A549 (cell line): ENCODE results near the gene SLC6A2. TPM values are rescaled to one million over a fixed set of nuclear protein-coding genes. Genes with fewer than 3 reads are reported as not detected.

Experiments used
- ATAC-seq, 2 experiments: fragments of 200-7000 bp in 1 of 2; fragments of >200 bp in 1 of 2; cut with Nextera tagmentation in 1 of 2; cut with Tn5 transposase in 1 of 2; 3 replicates each; pipeline versions ENCODE4 v1.8.0 to v1.9.1; 2018 to 2020; ENCODE audit warnings: mild to moderate bottlenecking in 1 of 2, moderate library complexity in 1 of 2
- CTCF ChIA-PET: fragments of 300-600 bp; sonication (Branson Sonifier 250); formaldehyde crosslinking; extraction: SDS; loops from one replicate; lab custom pipeline; 2021; ENCODE audit warnings: antibody characterized with exemption, inconsistent platforms; lab: Yijun Ruan, JAX
- POLR2A ChIA-PET: fragments of 350-600 bp; formaldehyde crosslinking; extraction: SDS; loops from one replicate; lab custom pipeline; 2021; ENCODE audit warnings: antibody characterized with exemption, inconsistent platforms; lab: Yijun Ruan, JAX
- DNase-seq, 2 experiments: peaks; one replicate each; pipeline versions ENCODE4 v3.0.0 to v3.0.0-alpha.2; 2011 to 2016; ENCODE audit warnings: low read depth in 1 of 2, low spot score in 1 of 2
- FAIRE-seq: peaks from 2 replicates; lab custom pipeline; 2011; peaks lifted over from hg19 to GRCh38; lab: Jason Lieb, UNC
- H3K27ac ChIP-seq, 2 experiments: fragments of >200 bp; sonication (Bioruptor Twin); formaldehyde crosslinking; 3 replicates each; pipeline ENCODE4 v1.5.1; 2016 to 2017
- H3K4me1 ChIP-seq: fragments of >200 bp; sonication (Bioruptor Twin); formaldehyde crosslinking; 3 replicates; pipeline ENCODE4 v1.6.1; 2016
- H3K4me2 ChIP-seq: fragments of >200 bp; sonication (Bioruptor Twin); formaldehyde crosslinking; 3 replicates; pipeline ENCODE4 v1.6.1; 2016
- H3K4me3 ChIP-seq: fragments of >200 bp; sonication (Bioruptor Twin); formaldehyde crosslinking; 3 replicates; pipeline ENCODE4 v1.5.1; 2016
- H3K9me3 ChIP-seq: fragments of >200 bp; sonication (Bioruptor Twin); formaldehyde crosslinking; 3 replicates; pipeline ENCODE4 v1.6.1; 2016
- ATOH8 ChIP-seq: fragments of 250-450 bp; sonication (Bioruptor Pico); IDR thresholded peaks from 2 replicates; pipeline ENCODE4 v1.5.0; 2020; ENCODE audit warnings: low read depth, mild to moderate bottlenecking, moderate library complexity
- CBX8 ChIP-seq: fragments of 200-600 bp; sonication (generic); IDR thresholded peaks from 2 replicates; pipeline ENCODE4 v1.6.1; 2016
- CEBPB ChIP-seq, 2 experiments: fragments of >200 bp in 1 of 2; sonication (Bioruptor Twin) in 1 of 2; formaldehyde crosslinking in 1 of 2; IDR thresholded peaks; 2 replicates each; pipeline ENCODE4 v1.6.1; 2012 to 2016
- CHD2 ChIP-seq: fragments of 150-350 bp; IDR thresholded peaks from 2 replicates; pipeline ENCODE4 v1.6.1; 2014; ENCODE audit warnings: low read length; ENCODE audit not compliant: partially characterized antibody
- CHD4 ChIP-seq: fragments of 200-600 bp; sonication (generic); IDR thresholded peaks from 2 replicates; pipeline ENCODE4 v1.6.1; 2016; ENCODE audit warnings: antibody characterized with exemption, mild to moderate bottlenecking, borderline replicate concordance
- FOSL2 ChIP-seq, 2 experiments: fragments of 450-650 bp in 1 of 2; fragments of >200 bp in 1 of 2; sonication (Bioruptor Twin) in 1 of 2; formaldehyde crosslinking; IDR thresholded peaks; 2 replicates each; pipeline versions ENCODE4 v1.5.0 to v1.6.1; 2016 to 2020; ENCODE audit warnings: mild to moderate bottlenecking in 1 of 2, moderate library complexity in 1 of 2
- HDAC2 ChIP-seq: fragments of 200-600 bp; sonication (generic); IDR thresholded peaks from 2 replicates; pipeline ENCODE4 v1.6.1; 2016
- HES2 ChIP-seq: fragments of >200 bp; sonication (Bioruptor Twin); formaldehyde crosslinking; IDR thresholded peaks from 2 replicates; pipeline ENCODE4 v1.6.1; 2016
- HOXA7 ChIP-seq: fragments of 250-450 bp; sonication (Bioruptor Pico); IDR thresholded peaks from 2 replicates; pipeline ENCODE4 v1.5.0; 2020; ENCODE audit warnings: mild to moderate bottlenecking, moderate library complexity
- HOXB13 ChIP-seq: fragments of 250-450 bp; sonication (Bioruptor Pico); IDR thresholded peaks from 2 replicates; pipeline ENCODE4 v1.5.0; 2020; ENCODE audit warnings: low read depth, mild to moderate bottlenecking, moderate library complexity
- HOXB5 ChIP-seq: fragments of 250-450 bp; sonication (Bioruptor Pico); IDR thresholded peaks from 2 replicates; pipeline ENCODE4 v1.5.0; 2020; ENCODE audit warnings: mild to moderate bottlenecking, moderate library complexity
- JUN ChIP-seq, 2 experiments: fragments of >200 bp; sonication (Bioruptor Twin); formaldehyde crosslinking; IDR thresholded peaks; 2 replicates in 1 of 2; 3 replicates in 1 of 2; pipeline ENCODE4 v1.6.1; 2016 to 2017
- KDM5A ChIP-seq: fragments of 200-600 bp; sonication (generic); IDR thresholded peaks from 2 replicates; pipeline ENCODE4 v1.6.1; 2016; ENCODE audit warnings: antibody characterized with exemption, mild to moderate bottlenecking
- MYC ChIP-seq: IDR thresholded peaks from 2 replicates; pipeline ENCODE4 v1.6.1; 2012; ENCODE audit warnings: mild to moderate bottlenecking, inconsistent platforms, low read length, improper control_type of control experiment, borderline replicate concordance
- NFE2L2 ChIP-seq: fragments of 150-350 bp; conservative IDR thresholded peaks from 2 replicates; pipeline ENCODE4 v1.6.1; 2014; ENCODE audit warnings: low read length
- NPAS2 ChIP-seq: fragments of 250-450 bp; sonication (Bioruptor Pico); IDR thresholded peaks from 2 replicates; pipeline ENCODE4 v1.8.0; 2022; ENCODE audit warnings: mild to moderate bottlenecking, moderate library complexity, borderline replicate concordance
- PHF8 ChIP-seq: fragments of 200-600 bp; sonication (generic); IDR thresholded peaks from 2 replicates; pipeline ENCODE4 v1.6.1; 2016; ENCODE audit warnings: low read depth, mild to moderate bottlenecking, antibody characterized with exemption, moderate library complexity, borderline replicate concordance
- POLR2AphosphoS2 ChIP-seq: conservative IDR thresholded peaks from 2 replicates; pipeline ENCODE4 v1.6.1; 2012; ENCODE audit warnings: low read length, improper control_type of control experiment, inconsistent platforms
- RNF2 ChIP-seq: fragments of 200-600 bp; sonication (generic); IDR thresholded peaks from 2 replicates; pipeline ENCODE4 v1.6.1; 2016; ENCODE audit warnings: low read depth, mild to moderate bottlenecking, antibody characterized with exemption, moderate library complexity, borderline replicate concordance
- TFCP2L1 ChIP-seq: fragments of 250-450 bp; sonication (Bioruptor Pico); IDR thresholded peaks from 2 replicates; pipeline ENCODE4 v1.5.0; 2021; ENCODE audit warnings: mild to moderate bottlenecking
- ZFP36 ChIP-seq: fragments of 450-650 bp; IDR thresholded peaks from 2 replicates; pipeline ENCODE4 v1.6.1; 2014; ENCODE audit warnings: borderline replicate concordance; ENCODE audit not compliant: partially characterized antibody
- ZNF302 ChIP-seq: fragments of 250-450 bp; sonication (Bioruptor Pico); IDR thresholded peaks from 2 replicates; pipeline ENCODE4 v1.9.0; 2021; ENCODE audit warnings: inconsistent platforms, mild to moderate bottlenecking, moderate library complexity
- ZSCAN20 ChIP-seq: fragments of 250-450 bp; sonication (Bioruptor Pico); IDR thresholded peaks from 2 replicates; pipeline ENCODE4 v1.8.0; 2022; ENCODE audit warnings: mild to moderate bottlenecking, moderate library complexity
- WGBS: methylation state at CpG from one replicate; pipeline ENCODE4 v1.1.6; 2017; ENCODE audit errors: missing lambda C conversion rate; 5-methylcytosine and 5-hydroxymethylcytosine counted together
- polyA plus RNA-seq, 4 experiments: library from polyadenylated mRNA; depleted of rRNA in 3 of 4; stranded (reverse); fragments of >200 nt; fragmentation: RNase III in 1 of 4; extraction: RNeasy Plus Mini Kit Qiagen cat#74134 plus additional on column Dnase treatment in 1 of 4; gene quantifications; 2 replicates in 3 of 4; 3 replicates in 1 of 4; pipeline ENCODE4 v1.2.3, GENCODE V29; 2011 to 2017
- TF ChIP-seq, protein P1 (sequence below): IDR thresholded peaks from 2 replicates; pipeline ENCODE4 v1.6.1; 2012; ENCODE audit warnings: low read depth, borderline replicate concordance
- TF ChIP-seq, protein P2 (sequence below): IDR thresholded peaks from 2 replicates; pipeline ENCODE4 v1.6.1; 2012
- TF ChIP-seq, protein P3 (sequence below): fragments of 450-650 bp; IDR thresholded peaks from 2 replicates; pipeline ENCODE4 v1.6.1; 2014; ENCODE audit warnings: antibody characterized with exemption
- TF ChIP-seq, protein P4 (sequence below): fragments of 250-450 bp; sonication (Bioruptor Pico); IDR thresholded peaks from 2 replicates; pipeline ENCODE4 v1.5.0; 2021; ENCODE audit warnings: mild to moderate bottlenecking, moderate library complexity, borderline replicate concordance

Gene SLC6A2
- polyA plus RNA-seq, 2 of the 4 experiments (the other 2 are of a cell fraction) = not detected

- DNase-seq (no peak), ATAC-seq (no peak), FAIRE-seq (no peak)
- POLR2A ChIA-PET = no interaction called here
- H3K4me1 ChIP-seq = no peaks in the 10 kb centered on the region
- CTCF ChIA-PET = interaction anchor here (0.6 to 26.4 kb wide), 3 partner anchors 8 to 233 kb away, joined by 4 to 554 read pairs (median 13); no protein-coding TSS in a partner anchor
- no peak overlapping the region for H3K4me2 ChIP-seq
- H3K27ac ChIP-seq = no peak overlapping the region
- no peak overlapping the region for H3K4me3 ChIP-seq
- H3K9me3 ChIP-seq = no peaks in the 10 kb centered on the region
- no peak for TF ChIP-seq ATOH8 (CRISPR knock-in tag)
- TF ChIP-seq ZFP36 = no peak
- TF ChIP-seq CHD2 = no peak
- TF ChIP-seq NPAS2 (CRISPR knock-in tag) = no peak
- no peak for TF ChIP-seq POLR2AphosphoS2
- no peak for TF ChIP-seq HOXB13
- TF ChIP-seq HES2 = no peak
- no peak for TF ChIP-seq ZSCAN20 (CRISPR knock-in tag)
- TF ChIP-seq NFE2L2 = no peak
- no peak for TF ChIP-seq RNF2
- TF ChIP-seq HDAC2 = no peak
- TF ChIP-seq, protein P1, sequence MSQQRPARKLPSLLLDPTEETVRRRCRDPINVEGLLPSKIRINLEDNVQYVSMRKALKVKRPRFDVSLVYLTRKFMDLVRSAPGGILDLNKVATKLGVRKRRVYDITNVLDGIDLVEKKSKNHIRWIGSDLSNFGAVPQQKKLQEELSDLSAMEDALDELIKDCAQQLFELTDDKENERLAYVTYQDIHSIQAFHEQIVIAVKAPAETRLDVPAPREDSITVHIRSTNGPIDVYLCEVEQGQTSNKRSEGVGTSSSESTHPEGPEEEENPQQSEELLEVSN = no peak
- TF ChIP-seq MYC = no peak
- TF ChIP-seq, protein P2, sequence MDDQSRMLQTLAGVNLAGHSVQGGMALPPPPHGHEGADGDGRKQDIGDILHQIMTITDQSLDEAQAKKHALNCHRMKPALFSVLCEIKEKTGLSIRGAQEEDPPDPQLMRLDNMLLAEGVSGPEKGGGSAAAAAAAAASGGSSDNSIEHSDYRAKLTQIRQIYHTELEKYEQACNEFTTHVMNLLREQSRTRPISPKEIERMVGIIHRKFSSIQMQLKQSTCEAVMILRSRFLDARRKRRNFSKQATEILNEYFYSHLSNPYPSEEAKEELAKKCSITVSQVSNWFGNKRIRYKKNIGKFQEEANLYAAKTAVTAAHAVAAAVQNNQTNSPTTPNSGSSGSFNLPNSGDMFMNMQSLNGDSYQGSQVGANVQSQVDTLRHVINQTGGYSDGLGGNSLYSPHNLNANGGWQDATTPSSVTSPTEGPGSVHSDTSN = no peak
Observed at GRCh38 chr16:55698946-55699345, 43.2 kb downstream of the SLC6A2 start.

DNA sequence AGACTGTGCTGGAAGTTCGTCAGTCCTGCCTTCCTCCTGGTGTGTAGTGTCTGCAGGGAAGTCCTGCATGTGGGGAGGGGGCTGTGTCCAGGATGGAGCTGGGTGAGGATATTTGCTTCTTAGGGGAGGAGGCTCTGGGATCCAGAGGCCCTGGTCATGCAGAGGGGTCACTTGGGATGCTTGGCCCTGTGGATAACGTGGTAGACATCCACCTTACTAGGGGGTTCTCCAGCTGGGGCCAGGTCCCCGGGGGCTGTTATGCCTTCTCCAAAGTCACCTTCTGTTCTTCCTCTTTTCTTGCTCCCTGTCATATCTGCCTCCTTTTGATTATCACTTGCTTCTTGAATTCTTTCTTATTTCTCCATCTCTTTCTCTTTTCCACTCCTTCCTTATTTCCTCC lies 43.8 kb downstream of the SLC6A2 start:
- Histone ChIP-seq H3K27ac (no peak overlapping the region), H3K9me3 (no peaks in the 10 kb centered on the region), H3K4me2 (no peak overlapping the region), H3K4me3 (no peak overlapping the region), H3K4me1 (no peaks in the 10 kb centered on the region)
- ChIA-PET POLR2A (no interaction called here), CTCF (interaction anchor here (0.6 to 26.4 kb wide), 2 partner anchors 9 to 234 kb away, joined by 4 to 554 read pairs; no protein-coding TSS in a partner anchor)
- no peak for DNase-seq
- TF ChIP-seq TFCP2L1 (CRISPR knock-in tag) = no peak
- no peak for TF ChIP-seq HES2
- no peak for TF ChIP-seq JUN (IDR thresholded peaks at IDR 0.05)
- WGBS = 59% methylated on average over 3 of the region's 3 CpGs
- no peak for FAIRE-seq
- ATAC-seq = no peak

DNA sequence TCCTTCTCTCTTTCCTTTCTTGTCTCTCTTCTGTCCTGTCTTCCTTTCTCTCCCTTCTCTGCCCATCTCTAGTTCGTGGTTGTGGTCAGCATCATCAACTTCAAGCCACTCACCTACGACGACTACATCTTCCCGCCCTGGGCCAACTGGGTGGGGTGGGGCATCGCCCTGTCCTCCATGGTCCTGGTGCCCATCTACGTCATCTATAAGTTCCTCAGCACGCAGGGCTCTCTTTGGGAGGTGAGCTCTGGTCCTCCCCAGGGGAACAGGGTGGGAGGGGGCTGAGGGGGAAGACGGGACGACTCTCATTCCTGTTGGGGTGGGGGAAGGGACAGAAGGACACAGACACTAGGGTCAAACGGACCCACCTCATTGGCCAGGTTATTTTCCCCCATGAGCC lies 44.3 kb downstream of the SLC6A2 start:
- ChIA-PET POLR2A (no interaction called here), CTCF (interaction anchor here (4.4 to 26.4 kb wide), 2 partner anchors 155 to 234 kb away, joined by 26 to 554 read pairs; no protein-coding TSS in a partner anchor)
- no peak for DNase-seq
- ATAC-seq = no peak
- no peaks in the 10 kb centered on the region for H3K9me3 ChIP-seq
- H3K4me3 ChIP-seq = no peak overlapping the region
- 66% methylated on average over 6 of the region's 10 CpGs for WGBS
- no peak overlapping the region for H3K27ac ChIP-seq
- FAIRE-seq = no peak
- H3K4me1 ChIP-seq = no peaks in the 10 kb centered on the region
- H3K4me2 ChIP-seq = no peak overlapping the region
- TF ChIP-seq HOXB5 (CRISPR knock-in tag) (no peak), ZNF302 (CRISPR knock-in tag) (no peak), CHD4 (no peak), CEBPB (IDR thresholded peaks at IDR 0.05) (no peak), HOXA7 (CRISPR knock-in tag) (no peak), TFCP2L1 (CRISPR knock-in tag) (no peak), CHD2 (no peak), KDM5A (no peak), ZSCAN20 (CRISPR knock-in tag) (no peak), FOSL2 (IDR thresholded peaks at IDR 0.05) (no peak), FOSL2 (CRISPR knock-in tag; IDR thresholded peaks at IDR 0.05) (no peak), CBX8 (no peak), JUN (IDR thresholded peaks at IDR 0.05) (no peak), PHF8 (no peak)
- TF ChIP-seq, protein P3, sequence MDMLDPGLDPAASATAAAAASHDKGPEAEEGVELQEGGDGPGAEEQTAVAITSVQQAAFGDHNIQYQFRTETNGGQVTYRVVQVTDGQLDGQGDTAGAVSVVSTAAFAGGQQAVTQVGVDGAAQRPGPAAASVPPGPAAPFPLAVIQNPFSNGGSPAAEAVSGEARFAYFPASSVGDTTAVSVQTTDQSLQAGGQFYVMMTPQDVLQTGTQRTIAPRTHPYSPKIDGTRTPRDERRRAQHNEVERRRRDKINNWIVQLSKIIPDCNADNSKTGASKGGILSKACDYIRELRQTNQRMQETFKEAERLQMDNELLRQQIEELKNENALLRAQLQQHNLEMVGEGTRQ = no peak
- TF ChIP-seq, protein P4, sequence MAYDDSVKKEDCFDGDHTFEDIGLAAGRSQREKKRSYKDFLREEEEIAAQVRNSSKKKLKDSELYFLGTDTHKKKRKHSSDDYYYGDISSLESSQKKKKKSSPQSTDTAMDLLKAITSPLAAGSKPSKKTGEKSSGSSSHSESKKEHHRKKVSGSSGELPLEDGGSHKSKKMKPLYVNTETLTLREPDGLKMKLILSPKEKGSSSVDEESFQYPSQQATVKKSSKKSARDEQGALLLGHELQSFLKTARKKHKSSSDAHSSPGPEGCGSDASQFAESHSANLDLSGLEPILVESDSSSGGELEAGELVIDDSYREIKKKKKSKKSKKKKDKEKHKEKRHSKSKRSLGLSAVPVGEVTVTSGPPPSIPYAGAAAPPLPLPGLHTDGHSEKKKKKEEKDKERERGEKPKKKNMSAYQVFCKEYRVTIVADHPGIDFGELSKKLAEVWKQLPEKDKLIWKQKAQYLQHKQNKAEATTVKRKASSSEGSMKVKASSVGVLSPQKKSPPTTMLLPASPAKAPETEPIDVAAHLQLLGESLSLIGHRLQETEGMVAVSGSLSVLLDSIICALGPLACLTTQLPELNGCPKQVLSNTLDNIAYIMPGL (CRISPR knock-in tag) = no peak
- TF ChIP-seq, protein P2 = no peak
